Right lobe of liver (tissue), 6 donors: ENCODE data around the gene HPS5. TPM values are rescaled to one million over a fixed set of nuclear protein-coding genes. Genes with fewer than 3 reads are reported as not detected.

ENCODE experiments used
- ATAC-seq, 4 donors: fragments of 200-7000 bp; cut with Tn5 transposase; one replicate each; pipeline ENCODE4 v1.9.1; 2020; ENCODE audit warnings: mild to moderate bottlenecking in 4 of 4, moderate library complexity in 4 of 4
- DNase-seq, 3 donors: peaks; one replicate each; pipeline ENCODE4 v3.0.0-alpha.2; 2020
- H3K27ac ChIP-seq, 3 donors: fragments of 200-600 bp; one replicate each; pipeline ENCODE4 v1.8.0; 2022
- H3K27me3 ChIP-seq, 2 donors: fragments of 200-600 bp; one replicate each; pipeline ENCODE4 v1.8.0; 2022
- H3K36me3 ChIP-seq, 4 donors: fragments of 200-600 bp; sonication (generic) in 1 of 4; one replicate each; pipeline versions ENCODE4 v1.5.1 to v1.8.0; 2017 to 2022; ENCODE audit warnings: control low read depth in 1 of 4
- H3K4me1 ChIP-seq, 4 donors: fragments of 200-600 bp; sonication (generic) in 1 of 4; one replicate each; pipeline versions ENCODE4 v1.5.1 to v1.8.0; 2017 to 2022; ENCODE audit warnings: control low read depth in 1 of 4
- H3K4me3 ChIP-seq, 3 donors: fragments of 200-600 bp; one replicate each; pipeline ENCODE4 v1.8.0; 2022
- H3K9me3 ChIP-seq, 4 donors: fragments of 200-600 bp; sonication (generic) in 1 of 4; one replicate each; pipeline versions ENCODE4 v1.5.1 to v1.8.0; 2017 to 2022; ENCODE audit warnings: control low read depth in 1 of 4
- CTCF ChIP-seq, 4 donors: fragments of 200-600 bp in 3 of 4; fragments of 450-650 bp in 1 of 4; IDR thresholded peaks; one replicate each; pipeline versions ENCODE4 v1.5.1 to v1.8.0; 2016 to 2022; ENCODE audit warnings: antibody characterized with exemption in 4 of 4, mild to moderate bottlenecking in 2 of 4
- POLR2A ChIP-seq: fragments of 450-650 bp; IDR thresholded peaks from one replicate; pipeline ENCODE4 v1.6.1; 2017; ENCODE audit warnings: antibody characterized with exemption, mild to moderate bottlenecking
- WGBS: methylation state at CpG from one replicate; pipeline ENCODE4 v1.1.6; 2018; ENCODE audit warnings: low coverage, low lambda C conversion rate; ENCODE audit not compliant: insufficient coverage; ENCODE audit errors: missing lambda C conversion rate; 5-methylcytosine and 5-hydroxymethylcytosine counted together
- intact Hi-C, 2 donors: fragments of 100-400 bp; cut with DNase I; formaldehyde crosslinking; loops; one replicate each; pipeline versions ENCODE4 v1.11.2 to v1.14.1; 2022
- total RNA-seq, 6 experiments: library from RNA; depleted of rRNA in 2 of 6; stranded (reverse); fragments of >200 nt in 2 of 6; fragmentation: NEBNext Ultra II Directional in 3 of 6; extraction: Animal tissue kit (Norgen Biotek cat#: 25700) in 3 of 6; gene quantifications; one replicate each; pipeline versions ENCODE4 v1.1.0 to v1.2.4, GENCODE V29; 2016 to 2023
- donor health status: DM: no; HTN: yes; CAD: no.
- donor health status: DM: no; HTN: no; CAD: no.
- donor health status: DM: no; HTN: no; CAD: no.
- donor health status: DM: no; HTN: yes; CAD: no.
- donor health status: DM: no; HTN: yes; CAD: no.

HPS5 gene
- total RNA-seq, 6 experiments from 2014 or later: 20.2 to 87.0 (median 41.7) TPM

- H3K27ac ChIP-seq: no peak overlapping the region
- WGBS: 96% methylated on average over 4 of the region's 5 CpGs
- no peaks in the 10 kb centered on the region for H3K27me3 ChIP-seq
- DNase-seq: no peak
- TF ChIP-seq CTCF (IDR thresholded peaks at IDR 0.05): no peak
- TF ChIP-seq POLR2A: no peak
- H3K4me1 ChIP-seq: no peaks in the 10 kb centered on the region
- H3K9me3 ChIP-seq: no peaks in the 10 kb centered on the region
- intact Hi-C loops: no loop called here
- H3K4me3 ChIP-seq: no peak overlapping the region
- no peak for ATAC-seq
- H3K36me3 ChIP-seq: peaks cover 0 to 86% (median 31%) of the 10 kb centered on the region in 4 donors
These were observed 39.2 kb upstream of the HPS5 start for GRCh38 chr11:18361154-18361553.

GRCh38 chr11:18358646-18359045 is 36.7 kb upstream of the HPS5 start:
- no peak for ATAC-seq
- Histone ChIP-seq H3K4me1 (no peaks in the 10 kb centered on the region), H3K4me3 (no peak overlapping the region), H3K9me3 (no peaks in the 10 kb centered on the region), H3K27ac (no peak overlapping the region), H3K36me3 (peaks cover 0 to 65% (median 29%) of the 10 kb centered on the region in 4 donors), H3K27me3 (no peaks in the 10 kb centered on the region)
- intact Hi-C loops: no loop called here
- no peak for TF ChIP-seq POLR2A
- no peak for TF ChIP-seq CTCF (IDR thresholded peaks at IDR 0.05)
- 86% methylated on average over 4 of the region's 4 CpGs for WGBS
- no peak for DNase-seq

- Histone ChIP-seq H3K4me1 (no peaks in the 10 kb centered on the region), H3K27ac (no peak overlapping the region), H3K9me3 (no peaks in the 10 kb centered on the region), H3K27me3 (no peaks in the 10 kb centered on the region), H3K4me3 (no peak overlapping the region), H3K36me3 (peaks cover 0 to 42% (median 25%) of the 10 kb centered on the region in 4 donors)
- no peak for ATAC-seq
- no peak for TF ChIP-seq POLR2A
- no peak for TF ChIP-seq CTCF (IDR thresholded peaks at IDR 0.05)
- 88% methylated on average over 3 of the region's 3 CpGs for whole genome bisulfite sequencing
- no peak for DNase-seq
- intact Hi-C loops: no loop called here
These were observed 30.6 kb upstream of the HPS5 start for GRCh38 chr11:18352581-18352980.

- no peaks in the 10 kb centered on the region for H3K4me1 ChIP-seq
These were observed 25.7 kb upstream of the HPS5 start for GRCh38 chr11:18347471-18348125.

More at GRCh38 chr11:18347471-18348125, 25.7 kb upstream of the HPS5 start:
- DNase-seq (no peak), ATAC-seq (no peak)
- Histone ChIP-seq H3K27me3 (no peaks in the 10 kb centered on the region), H3K27ac (no peak overlapping the region), H3K36me3 (peaks cover 0 to 44% (median 21%) of the 10 kb centered on the region in 4 donors), H3K4me3 (no peak overlapping the region), H3K9me3 (no peaks in the 10 kb centered on the region)
- intact Hi-C loops: no loop called here
- 79% methylated on average over 5 of the region's 5 CpGs for WGBS
- no peak for TF ChIP-seq POLR2A
- no peak for TF ChIP-seq CTCF (IDR thresholded peaks at IDR 0.05)
